A673 (cell line): ENCODE data around the gene ZNF512B. TPM values are rescaled to one million over a fixed set of nuclear protein-coding genes. Genes with fewer than 3 reads are reported as not detected.

ENCODE experiments used
- BruUV-seq: library from RNA; stranded (reverse); fragments of 400-500 nt; replicated peaks from 2 replicates; lab custom pipeline; 2021; lab: Mats Ljungman, UMichigan
- CTCF ChIA-PET: fragments of 300-600 bp; sonication (Branson Sonifier 250); formaldehyde crosslinking; loops from one replicate; lab custom pipeline; 2022; ENCODE audit warnings: antibody characterized with exemption; lab: Charles Lee
- POLR2A ChIA-PET: fragments of 300-600 bp; sonication (Branson Sonifier 250); formaldehyde crosslinking; loops from one replicate; lab custom pipeline; 2022; ENCODE audit warnings: antibody characterized with exemption; ENCODE audit not compliant: low non-redundant PET; lab: Charles Lee
- DNase-seq: peaks from one replicate; pipeline ENCODE4 v3.0.0-alpha.2; 2015; ENCODE audit warnings: low spot score
- H3K27ac ChIP-seq: fragments of 200-600 bp; sonication (generic); 2 replicates; pipeline ENCODE4 v1.5.1; 2016; ENCODE audit warnings: mixed run types, low read depth, mild to moderate bottlenecking, mixed read lengths, antibody characterized with exemption, low read length; ENCODE audit not compliant: poor library complexity, severe bottlenecking
- H3K27me3 ChIP-seq: fragments of 200-600 bp; sonication (generic); replicated peaks from 2 replicates; pipeline ENCODE4 v1.6.1; 2017; ENCODE audit warnings: mixed run types, low read depth, mild to moderate bottlenecking, mixed read lengths, antibody characterized with exemption, low read length; ENCODE audit not compliant: insufficient read depth, poor library complexity
- H3K36me3 ChIP-seq: fragments of 200-600 bp; sonication (generic); 2 replicates; pipeline ENCODE4 v1.6.1; 2016; ENCODE audit warnings: mixed run types, mild to moderate bottlenecking, mixed read lengths, antibody characterized with exemption, low read length; ENCODE audit not compliant: insufficient read depth, poor library complexity, severe bottlenecking
- H3K4me1 ChIP-seq: fragments of 200-600 bp; sonication (generic); 2 replicates; pipeline ENCODE4 v1.6.1; 2017; ENCODE audit warnings: mixed run types, mild to moderate bottlenecking, mixed read lengths, antibody characterized with exemption, low read length; ENCODE audit not compliant: insufficient read depth, poor library complexity, severe bottlenecking
- H3K4me3 ChIP-seq: fragments of 200-600 bp; sonication (generic); 2 replicates; pipeline ENCODE4 v1.5.1; 2016; ENCODE audit warnings: low read depth, mixed run types, mild to moderate bottlenecking, mixed read lengths, low read length; ENCODE audit not compliant: poor library complexity, severe bottlenecking
- H3K9me3 ChIP-seq: fragments of 200-600 bp; sonication (generic); 2 replicates; pipeline ENCODE4 v1.6.1; 2016; ENCODE audit warnings: mixed run types, low read depth, mild to moderate bottlenecking, mixed read lengths, antibody characterized with exemption, low read length; ENCODE audit not compliant: poor library complexity, severe bottlenecking
- CTCF ChIP-seq: fragments of 300-800, 200-600 bp; sonication (generic); conservative IDR thresholded peaks from 2 replicates; pipeline ENCODE4 v1.5.1; 2017; ENCODE audit warnings: low read depth, mild to moderate bottlenecking, antibody characterized with exemption, low read length, moderate library complexity, mixed read lengths
- EZH2 ChIP-seq: fragments of 200-600 bp; sonication (generic); IDR thresholded peaks from 2 replicates; pipeline ENCODE4 v1.6.1; 2017; ENCODE audit warnings: borderline replicate concordance, low read depth, mild to moderate bottlenecking, mixed read lengths, antibody characterized with exemption, low read length; ENCODE audit not compliant: poor library complexity, severe bottlenecking
- intact Hi-C: fragments of 100-400 bp; cut with micrococcal nuclease; formaldehyde crosslinking; loops from one replicate; pipeline ENCODE4 v1.10.0; 2022; ENCODE audit not compliant: unreplicated experiment
- total RNA-seq: library from RNA; stranded (reverse); gene quantifications from 2 replicates; pipeline ENCODE4 v1.2.3, GENCODE V29; 2021

Gene ZNF512B
- total RNA-seq, 1 experiment from 2014 or later: 28.9 TPM

GRCh38 chr20:64003960-64004725, 34.4 kb upstream of the ZNF512B start:
- CTCF ChIA-PET: no interaction called here
- Histone ChIP-seq H3K36me3 (peaks cover 50% of the 10 kb centered on the region), H3K27me3 (no peaks in the 10 kb centered on the region), H3K27ac (no peak overlapping the region), H3K4me1 (no peaks in the 10 kb centered on the region), H3K9me3 (no peaks in the 10 kb centered on the region), H3K4me3 (no peak overlapping the region)
- DNase-seq: no peak
- BruUV-seq: no TSS peak
- TF ChIP-seq CTCF (no peak), EZH2 (no peak)
- intact Hi-C loops: no loop called here
- POLR2A ChIA-PET: no interaction called here

DNA sequence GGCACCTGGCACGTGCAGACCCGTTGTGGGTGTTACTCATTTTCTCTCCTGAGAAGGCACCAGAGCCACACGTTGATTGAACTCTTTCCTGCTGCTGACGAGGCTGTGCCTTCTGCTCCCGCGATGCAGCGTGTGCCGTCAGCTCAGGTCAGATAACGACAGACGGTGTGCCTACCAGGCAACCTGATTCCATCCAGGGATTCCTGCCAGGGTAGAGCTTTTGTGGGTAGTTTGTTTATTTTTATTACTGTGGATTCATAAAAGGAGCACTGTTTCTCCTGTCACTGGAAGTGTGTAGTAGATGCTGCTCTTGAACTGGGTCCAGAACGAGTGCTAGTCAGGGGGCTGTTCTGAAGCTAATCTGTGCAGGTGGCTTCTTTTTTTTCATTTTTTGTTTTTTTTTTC, 31.9 kb upstream of the ZNF512B start:
- Histone ChIP-seq H3K27me3 (no peaks in the 10 kb centered on the region), H3K4me3 (no peak overlapping the region), H3K4me1 (no peaks in the 10 kb centered on the region), H3K36me3 (peaks cover 58% of the 10 kb centered on the region), H3K9me3 (no peaks in the 10 kb centered on the region), H3K27ac (no peak overlapping the region)
- ChIA-PET CTCF (no interaction called here), POLR2A (no interaction called here)
- BruUV-seq: no TSS peak
- DNase-seq: no peak
- intact Hi-C loops: no loop called here
- TF ChIP-seq CTCF (no peak), EZH2 (no peak)

GRCh38 chr20:64000906-64001305, 31.2 kb upstream of the ZNF512B start:
- H3K4me3 ChIP-seq: no peak overlapping the region
- H3K27me3 ChIP-seq: no peaks in the 10 kb centered on the region
- H3K9me3 ChIP-seq: no peaks in the 10 kb centered on the region
- peaks cover 65% of the 10 kb centered on the region for H3K36me3 ChIP-seq
- CTCF ChIA-PET: no interaction called here
- no TSS peak for BruUV-seq
- no peak for DNase-seq
- POLR2A ChIA-PET: no interaction called here
- intact Hi-C loops: no loop called here
- TF ChIP-seq EZH2 (no peak), CTCF (no peak)
- H3K27ac ChIP-seq: no peak overlapping the region
- no peaks in the 10 kb centered on the region for H3K4me1 ChIP-seq
